Measurements from ENCODE around the gene PDIA2.

DNA sequence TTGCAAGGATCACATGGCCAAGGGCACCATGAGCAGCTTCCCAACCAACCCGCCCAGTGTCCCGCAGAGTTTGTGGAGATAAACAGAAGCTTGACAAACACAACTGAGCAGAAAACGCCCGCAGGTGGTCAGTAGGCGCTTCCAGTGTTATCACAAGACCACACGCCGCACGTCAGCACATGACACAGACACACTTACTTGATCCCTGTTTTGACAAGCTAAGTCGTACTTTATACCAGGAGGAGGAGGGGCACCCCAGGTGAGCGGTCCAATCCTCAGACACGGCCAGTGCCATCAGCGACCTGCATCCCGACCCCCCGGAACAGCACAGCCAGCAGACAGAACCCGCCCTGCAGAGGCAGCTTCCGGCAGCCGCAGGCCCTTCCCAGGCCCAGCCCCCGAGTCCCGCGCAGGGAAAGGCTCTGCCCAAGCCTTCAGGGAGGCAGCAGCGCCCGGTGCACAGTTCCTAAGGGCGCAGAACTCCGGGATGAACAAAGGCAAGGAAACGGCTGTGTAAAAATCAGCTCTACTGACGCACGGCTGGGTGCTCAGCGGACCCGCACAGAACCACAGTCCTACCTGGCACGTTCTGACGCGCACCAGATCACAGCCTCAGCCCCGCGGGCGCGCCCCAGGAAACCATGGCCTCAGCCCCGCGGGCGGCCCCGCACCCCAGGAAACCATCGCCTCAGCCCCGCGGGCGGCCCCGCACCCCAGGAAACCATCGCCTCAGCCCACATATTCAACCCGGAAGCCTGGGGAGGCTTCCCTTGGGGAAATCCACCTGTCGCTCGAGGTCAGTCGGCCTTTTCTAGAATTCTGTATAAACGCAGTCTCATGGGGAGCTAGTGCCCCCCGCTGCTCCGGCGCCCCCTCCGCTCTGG is 41.7 kb downstream of the PDIA2 start:
- TF ChIP-seq CTCF (conservative IDR thresholded peaks at IDR 0.05; ENCODE audit: low read depth, low read length) (no peak), EZH2 (IDR thresholded peaks at IDR 0.05; ENCODE audit: low read length, unreplicated experiment) (no peak), EZH2phosphoT487 (IDR thresholded peaks at IDR 0.05; ENCODE audit: borderline replicate concordance, low read length) (no peak)

Data from PC-3 (cell line).